ENCODE data around the gene CDK17.
"Not testable (repeated sequence)": the region's sequence is repeated elsewhere in the genome, so short reads cannot be mapped to it uniquely, and the experiment has no call there.

CDK17 gene

GRCh38 chr12:96395236-96395635 is 5.0 kb downstream of the CDK17 start:
- in situ Hi-C loops (cut with MboI; ENCODE audit: low sequenced_read_pairs), result no loop called here

- in situ Hi-C loops (cut with MboI; ENCODE audit: low sequenced_read_pairs), result not testable (repeated sequence)
Measured at GRCh38 chr12:96393229-96393628, 7.0 kb downstream of the CDK17 start.

GRCh38 chr12:96392397-96392796 is 7.8 kb downstream of the CDK17 start:
- in situ Hi-C loops (cut with MboI; ENCODE audit: low sequenced_read_pairs), result no loop called here

GRCh38 chr12:96387981-96388380 is 12.3 kb downstream of the CDK17 start:
- in situ Hi-C loops (cut with MboI; ENCODE audit: low sequenced_read_pairs), result no loop called here

- in situ Hi-C loops (cut with MboI; ENCODE audit: low sequenced_read_pairs), result no loop called here
Measured at GRCh38 chr12:96386794-96387193, 13.4 kb downstream of the CDK17 start.

- in situ Hi-C loops (cut with MboI; ENCODE audit: low sequenced_read_pairs), result no loop called here
Measured at GRCh38 chr12:96383991-96384390, 16.2 kb downstream of the CDK17 start.

- in situ Hi-C loops (cut with MboI; ENCODE audit: low sequenced_read_pairs), result no loop called here
Measured at GRCh38 chr12:96383371-96383770, 16.9 kb downstream of the CDK17 start.

- in situ Hi-C loops (cut with MboI; ENCODE audit: low sequenced_read_pairs), result not testable (repeated sequence)
Measured at GRCh38 chr12:96379743-96380142, 20.5 kb downstream of the CDK17 start.

- in situ Hi-C loops (cut with MboI; ENCODE audit: low sequenced_read_pairs), result no loop called here
Measured at GRCh38 chr12:96378319-96378718, 21.9 kb downstream of the CDK17 start.

- in situ Hi-C loops (cut with MboI; ENCODE audit: low sequenced_read_pairs), result no loop called here
Measured at GRCh38 chr12:96376865-96377264, 23.4 kb downstream of the CDK17 start.

- in situ Hi-C loops (cut with MboI; ENCODE audit: low sequenced_read_pairs), result no loop called here
Measured at GRCh38 chr12:96375841-96376604, 24.2 kb downstream of the CDK17 start.

GRCh38 chr12:96375170-96375569 is 25.1 kb downstream of the CDK17 start:
- in situ Hi-C loops (cut with MboI; ENCODE audit: low sequenced_read_pairs), result no loop called here

GRCh38 chr12:96371790-96372699 is 28.2 kb downstream of the CDK17 start:
- in situ Hi-C loops (cut with MboI; ENCODE audit: low sequenced_read_pairs), result no loop called here

GRCh38 chr12:96371138-96371789 is 29.0 kb downstream of the CDK17 start:
- in situ Hi-C loops (cut with MboI; ENCODE audit: low sequenced_read_pairs), result no loop called here

- in situ Hi-C loops (cut with MboI; ENCODE audit: low sequenced_read_pairs), result no loop called here
Measured at GRCh38 chr12:96368687-96369086, 31.6 kb downstream of the CDK17 start.

- in situ Hi-C loops (cut with MboI; ENCODE audit: low sequenced_read_pairs), result no loop called here
Measured at GRCh38 chr12:96368233-96368632, 32.0 kb downstream of the CDK17 start.

GRCh38 chr12:96366381-96366654 is 33.9 kb downstream of the CDK17 start:
- in situ Hi-C loops (cut with MboI; ENCODE audit: low sequenced_read_pairs), result no loop called here

GRCh38 chr12:96365604-96366380 is 34.4 kb downstream of the CDK17 start:
- in situ Hi-C loops (cut with MboI; ENCODE audit: low sequenced_read_pairs), result no loop called here

GRCh38 chr12:96364092-96364700 is 36.0 kb downstream of the CDK17 start:
- in situ Hi-C loops (cut with MboI; ENCODE audit: low sequenced_read_pairs), result no loop called here

GRCh38 chr12:96361074-96361473 is 39.2 kb downstream of the CDK17 start:
- in situ Hi-C loops (cut with MboI; ENCODE audit: low sequenced_read_pairs), result no loop called here

- in situ Hi-C loops (cut with MboI; ENCODE audit: low sequenced_read_pairs), result no loop called here
Measured at GRCh38 chr12:96360550-96360949, 39.7 kb downstream of the CDK17 start.
